Upper lobe of left lung (tissue), 6 donors: ENCODE measurements around the gene ZBTB22. TPM values are rescaled to one million over a fixed set of nuclear protein-coding genes. Genes with fewer than 3 reads are reported as not detected.

ENCODE experiments used
- ATAC-seq, 2 donors: fragments of 200-7000 bp; cut with Tn5 transposase; one replicate each; pipeline ENCODE4 v1.9.1; 2022; ENCODE audit warnings: mild to moderate bottlenecking in 2 of 2, moderate library complexity in 2 of 2; ENCODE audit not compliant: low FRiP score in 2 of 2
- DNase-seq, 2 donors: peaks; one replicate each; pipeline ENCODE4 v3.0.0-alpha.2; 2019 to 2020
- H3K27ac ChIP-seq, 4 donors: fragments of 200-600 bp; sonication (generic); one replicate each; pipeline ENCODE4 v1.5.1; 2016 to 2019
- H3K27me3 ChIP-seq, 4 donors: fragments of 200-600 bp; sonication (generic); one replicate each; pipeline ENCODE4 v1.5.1; 2017 to 2019
- H3K36me3 ChIP-seq, 4 donors: fragments of 200-600 bp; sonication (generic); one replicate each; pipeline ENCODE4 v1.5.1; 2016 to 2019
- H3K4me1 ChIP-seq, 4 donors: fragments of 200-600 bp; sonication (generic); one replicate each; pipeline ENCODE4 v1.5.1; 2018 to 2019
- H3K4me3 ChIP-seq, 4 donors: fragments of 200-600 bp; sonication (generic); one replicate each; pipeline ENCODE4 v1.5.1; 2017 to 2019; ENCODE audit warnings: mild to moderate bottlenecking in 2 of 4, moderate library complexity in 1 of 4
- H3K9me3 ChIP-seq, 4 donors: fragments of 200-600 bp; sonication (generic); one replicate each; pipeline ENCODE4 v1.5.1; 2018 to 2019
- CTCF ChIP-seq, 6 experiments: fragments of 450-650 bp in 4 of 6; fragments of 200-600 bp in 2 of 6; sonication (generic) in 2 of 6; IDR thresholded peaks; one replicate each; pipeline ENCODE4 v1.5.1; 2016 to 2019; ENCODE audit warnings: antibody characterized with exemption in 6 of 6
- EP300 ChIP-seq, 4 donors: sonication (generic); formaldehyde crosslinking; IDR thresholded peaks; one replicate each; pipeline ENCODE4 v1.5.1; 2017; ENCODE audit warnings: antibody characterized with exemption in 4 of 4, control low read depth in 2 of 4
- POLR2A ChIP-seq, 4 donors: fragments of 450-650 bp; IDR thresholded peaks; one replicate each; pipeline ENCODE4 v1.5.1; 2016 to 2017; ENCODE audit warnings: antibody characterized with exemption in 4 of 4, mild to moderate bottlenecking in 2 of 4
- POLR2AphosphoS5 ChIP-seq, 2 donors: sonication (generic); formaldehyde crosslinking; IDR thresholded peaks; one replicate each; pipeline ENCODE4 v1.5.1; 2017; ENCODE audit warnings: antibody characterized with exemption in 2 of 2
- WGBS, 2 donors: methylation state at CpG; one replicate each; pipeline ENCODE4 v1.1.5; 2017 to 2018; 5-methylcytosine and 5-hydroxymethylcytosine counted together
- total RNA-seq, 6 donors: library from RNA; depleted of rRNA in 4 of 6; stranded (reverse); fragments of >200 nt in 4 of 6; gene quantifications; one replicate each; pipeline versions ENCODE4 v1.1.0 to v1.2.1, GENCODE V29; 2016 to 2021
- donor health status: DM: no; HTN: no; CAD: no; lungs with moderate emphysema.
- donor health status: DM: no; HTN: yes; CAD: no; lungs with severe emphysema.

ZBTB22 gene
- total RNA-seq, 6 donors from 2014 or later = 24.2 to 32.5 (median 28.2) TPM

- Histone ChIP-seq H3K9me3 (no peaks in the 10 kb centered on the region), H3K4me1 (peaks cover 12 to 43% (median 14%) of the 10 kb centered on the region in 4 donors), H3K27me3 (no peaks in the 10 kb centered on the region), H3K27ac (no peak overlapping the region), H3K4me3 (no peak overlapping the region), H3K36me3 (peaks cover 9 to 60% (median 40%) of the 10 kb centered on the region in 4 donors)
- DNase-seq = no peak
- ATAC-seq = no peak
- no peak for TF ChIP-seq EP300 (IDR thresholded peaks at IDR 0.05)
- TF ChIP-seq CTCF (IDR thresholded peaks at IDR 0.05) = no peak
- no peak for TF ChIP-seq POLR2A (IDR thresholded peaks at IDR 0.05)
- TF ChIP-seq POLR2AphosphoS5 (IDR thresholded peaks at IDR 0.05) = no peak
- 87 to 92% methylated on average over 8 of the region's 8 CpGs for WGBS, 2 donors
Measured at GRCh38 chr6:33305052-33305451, 12.5 kb downstream of the ZBTB22 start.

GRCh38 chr6:33304216-33304615, 13.3 kb downstream of the ZBTB22 start:
- Histone ChIP-seq H3K27ac (no peak overlapping the region), H3K4me1 (peaks cover 13 to 49% (median 17%) of the 10 kb centered on the region in 4 donors), H3K27me3 (no peaks in the 10 kb centered on the region), H3K4me3 (no peak overlapping the region), H3K36me3 (peaks cover 9 to 54% (median 38%) of the 10 kb centered on the region in 4 donors), H3K9me3 (no peaks in the 10 kb centered on the region)
- 77 to 93% methylated on average over 3 to 15 of the region's 16 CpGs for WGBS, 2 donors
- DNase-seq = peak in 1 of 2 donors; percentile 65
- ATAC-seq = no peak
- TF ChIP-seq CTCF (IDR thresholded peaks at IDR 0.05) (no peak), POLR2A (IDR thresholded peaks at IDR 0.05) (no peak), EP300 (IDR thresholded peaks at IDR 0.05) (no peak), POLR2AphosphoS5 (IDR thresholded peaks at IDR 0.05) (no peak)

- Histone ChIP-seq H3K27me3 (no peaks in the 10 kb centered on the region), H3K4me1 (peaks cover 20 to 61% (median 25%) of the 10 kb centered on the region in 4 donors), H3K9me3 (no peaks in the 10 kb centered on the region), H3K36me3 (peaks cover 9 to 42% (median 38%) of the 10 kb centered on the region in 4 donors), H3K27ac (no peak overlapping the region), H3K4me3 (no peak overlapping the region)
- no peak for DNase-seq
- TF ChIP-seq EP300 (IDR thresholded peaks at IDR 0.05) (no peak), POLR2AphosphoS5 (IDR thresholded peaks at IDR 0.05) (no peak), POLR2A (IDR thresholded peaks at IDR 0.05) (no peak), CTCF (IDR thresholded peaks at IDR 0.05) (no peak)
- no peak for ATAC-seq
- WGBS, 2 donors = 89 to 95% methylated on average over 3 of the region's 3 CpGs
Measured at GRCh38 chr6:33301877-33302276, 15.7 kb downstream of the ZBTB22 start.

GRCh38 chr6:33299237-33299944, 18.2 kb downstream of the ZBTB22 start:
- TF ChIP-seq POLR2A (IDR thresholded peaks at IDR 0.05) (peak in 3 of 4 donors; percentile 37 to 87 (median 49)), POLR2AphosphoS5 (IDR thresholded peaks at IDR 0.05) (peak; percentile 86 to 90), CTCF (IDR thresholded peaks at IDR 0.05) (peak; percentile 65 to 84 (median 80)), EP300 (IDR thresholded peaks at IDR 0.05) (peak in 1 of 4 donors; percentile 34)
- H3K4me1 ChIP-seq = peaks cover 24 to 57% (median 29%) of the 10 kb centered on the region in 4 donors
- H3K36me3 ChIP-seq = peaks cover 7 to 51% (median 39%) of the 10 kb centered on the region in 4 donors
- H3K4me3 ChIP-seq = peak overlapping the region; percentile 79 to 95 (median 88)
- ATAC-seq (peak; percentile 88), DNase-seq (peak; percentile 95 to 97)
- H3K27ac ChIP-seq = peak overlapping the region; percentile 90 to 97 (median 97)
- H3K27me3 ChIP-seq = no peaks in the 10 kb centered on the region
- no peaks in the 10 kb centered on the region for H3K9me3 ChIP-seq
- WGBS, 2 donors = 0% methylated on average over 8 to 43 of the region's 54 CpGs
